ENCODE results near the gene KSR2.

- TF ChIP-seq CTCF (IDR thresholded peaks at IDR 0.05; ENCODE audit: low read length) (no peak), EZH2 (IDR thresholded peaks at IDR 0.05; ENCODE audit: borderline replicate concordance, low read length) (no peak)
These were observed 385.0 kb downstream of the KSR2 start for GRCh38 chr12:117583677-117584225.
